Stimulated activated CD8-positive, alpha-beta memory T cell treated with anti-CD3 and anti-CD28 coated beads, Interleukin-7, amount 100 ng/mL, for 48 hours (primary cell): ENCODE data around the gene CYP26B1.

ENCODE experiments used
- DNase-seq, 2 donors: peaks; one replicate each; pipeline ENCODE4 v3.0.0-alpha.2; 2020; ENCODE audit warnings: low read depth in 1 of 2; ENCODE audit errors: extremely low read depth in 1 of 2

CYP26B1 gene

DNA sequence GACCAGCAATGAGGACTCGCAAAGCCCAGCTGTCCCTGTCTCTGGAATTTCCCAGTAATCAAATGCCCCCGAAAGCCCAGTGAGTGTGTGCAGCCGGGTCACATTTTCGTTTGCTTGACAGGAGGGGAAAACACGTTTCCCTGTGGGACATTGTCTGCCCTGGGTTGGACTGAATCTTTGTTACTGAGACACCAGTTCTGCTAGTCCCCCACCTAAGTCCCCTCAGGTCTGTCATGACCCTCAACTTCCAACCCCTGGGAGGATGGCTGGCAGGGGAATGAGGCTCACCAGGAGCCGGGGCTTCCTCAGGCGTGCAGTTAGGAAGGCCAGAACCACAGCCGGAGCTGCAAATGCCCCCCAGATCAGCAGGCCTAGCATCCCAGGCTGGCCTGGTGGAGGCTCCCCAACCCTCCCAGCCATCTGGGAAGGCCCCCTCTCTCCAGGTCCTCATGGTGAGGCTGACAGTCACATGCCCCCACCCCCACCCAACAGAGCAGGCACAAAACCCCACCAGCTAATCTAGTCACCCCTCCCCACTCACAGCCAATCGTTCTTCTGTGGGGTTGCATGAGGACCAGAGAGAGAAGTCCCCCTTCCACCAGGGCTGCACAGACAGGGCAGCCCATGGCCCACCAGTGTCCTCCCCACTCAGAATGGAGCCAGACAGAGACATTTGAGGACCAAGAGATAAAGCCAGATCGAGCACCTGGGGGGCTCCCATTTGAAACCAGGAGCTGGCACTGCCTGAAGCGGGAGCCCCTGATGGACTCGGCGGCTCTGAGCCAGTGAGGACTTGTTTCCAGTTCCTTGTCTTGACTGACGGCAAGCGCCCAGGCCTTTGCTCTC, 33.6 kb downstream of the CYP26B1 start:
- no peak for DNase-seq

DNA sequence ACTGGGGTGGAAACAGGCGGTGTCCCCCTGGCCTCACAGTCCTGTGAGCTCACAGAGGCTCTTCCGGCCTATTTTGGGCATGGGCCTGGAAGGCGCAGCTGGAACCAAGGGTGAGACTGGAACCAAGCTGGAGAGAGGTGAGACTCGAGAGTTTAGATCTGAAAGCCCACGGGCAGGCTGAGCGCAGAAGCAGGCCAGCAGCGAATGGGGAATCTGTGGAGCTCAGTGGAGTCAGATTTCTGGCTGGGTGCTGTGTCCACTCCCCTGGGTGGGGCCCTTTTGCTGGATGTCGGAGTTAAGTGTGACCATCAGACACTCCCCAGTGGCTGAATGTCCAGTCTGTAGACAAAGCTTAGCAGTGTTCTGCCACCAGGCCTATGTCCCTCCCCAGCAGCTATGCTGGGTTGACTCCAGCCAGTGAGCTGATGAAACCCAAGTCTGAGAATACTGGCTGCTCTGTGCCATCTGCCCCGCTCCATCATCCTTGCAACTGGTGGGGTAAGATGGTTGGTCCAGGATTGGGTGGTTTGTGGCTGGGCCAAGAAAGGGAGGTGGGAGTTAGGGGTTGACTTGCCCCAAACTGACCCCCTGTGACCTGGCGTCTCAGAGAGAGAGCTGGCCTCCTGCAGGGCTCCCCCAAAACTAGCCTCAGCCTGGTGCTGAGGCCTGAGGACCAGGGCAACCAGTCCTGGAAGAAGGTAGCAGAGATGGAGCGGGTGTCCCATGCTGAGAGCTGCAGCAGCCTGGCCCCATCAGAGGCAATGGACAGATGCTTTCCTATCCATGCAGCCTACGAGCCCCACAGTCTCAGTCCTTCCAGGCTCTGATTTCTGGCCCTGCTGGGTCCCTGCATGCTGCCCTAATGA, 34.4 kb downstream of the CYP26B1 start:
- no peak for DNase-seq

DNA sequence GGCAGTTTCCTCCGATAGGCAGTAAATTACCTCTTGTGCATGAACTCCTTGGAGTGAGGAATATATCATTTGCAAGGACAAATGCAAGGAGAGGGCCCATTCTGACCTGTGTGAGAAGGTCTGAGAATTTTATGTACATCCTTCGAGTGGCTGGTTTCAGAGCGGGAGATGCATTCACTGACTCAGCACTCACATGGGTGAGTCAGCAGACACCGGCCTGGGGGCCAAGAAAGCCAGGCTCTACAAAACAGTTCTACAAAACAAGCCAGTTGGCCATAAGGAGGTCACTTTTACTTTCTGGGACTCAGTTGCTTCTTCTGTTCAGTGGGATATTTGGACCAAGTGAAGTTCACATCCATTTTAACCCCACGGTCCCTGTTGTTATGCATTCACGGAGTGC, 35.3 kb downstream of the CYP26B1 start:
- DNase-seq: no peak

DNA sequence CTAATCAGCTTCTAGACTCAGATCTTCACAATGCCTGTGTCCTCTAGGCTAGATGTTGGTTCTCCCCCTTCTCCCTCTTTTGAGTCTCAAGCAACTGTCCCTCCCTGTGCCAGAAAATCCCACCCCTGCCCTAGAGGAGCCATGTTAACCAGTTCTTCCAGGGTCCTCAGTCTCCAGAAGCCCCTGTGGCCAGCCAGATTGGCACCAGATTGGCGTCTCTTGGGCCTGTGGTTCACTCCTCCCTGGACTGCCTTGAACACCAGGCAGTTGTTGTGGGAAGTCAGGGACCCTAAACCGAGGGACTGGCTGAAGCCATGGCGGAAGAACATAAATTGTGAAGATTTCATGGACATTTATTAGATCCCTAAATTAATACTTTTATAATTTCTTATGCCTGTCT, 36.6 kb downstream of the CYP26B1 start:
- no peak for DNase-seq

DNA sequence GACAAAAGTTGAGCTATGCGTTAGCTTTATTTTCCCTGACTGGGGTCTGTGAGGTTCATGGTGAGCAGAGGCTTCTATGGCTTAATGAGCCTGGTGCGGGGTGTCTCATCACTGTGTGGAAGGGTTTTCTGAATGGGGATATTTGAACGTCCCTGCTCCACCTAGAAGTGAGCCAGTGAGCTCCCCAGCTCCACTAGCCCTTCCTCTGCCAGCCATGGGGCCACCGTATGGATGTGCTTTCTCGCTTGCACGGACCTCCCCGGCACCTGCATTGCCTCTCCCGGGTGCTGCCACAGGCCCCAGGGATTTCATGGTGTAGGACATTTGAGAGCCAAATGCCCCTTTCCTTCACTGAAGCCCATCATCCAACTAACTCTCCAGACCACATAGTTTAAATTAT, 37.8 kb downstream of the CYP26B1 start:
- DNase-seq: no peak

DNA sequence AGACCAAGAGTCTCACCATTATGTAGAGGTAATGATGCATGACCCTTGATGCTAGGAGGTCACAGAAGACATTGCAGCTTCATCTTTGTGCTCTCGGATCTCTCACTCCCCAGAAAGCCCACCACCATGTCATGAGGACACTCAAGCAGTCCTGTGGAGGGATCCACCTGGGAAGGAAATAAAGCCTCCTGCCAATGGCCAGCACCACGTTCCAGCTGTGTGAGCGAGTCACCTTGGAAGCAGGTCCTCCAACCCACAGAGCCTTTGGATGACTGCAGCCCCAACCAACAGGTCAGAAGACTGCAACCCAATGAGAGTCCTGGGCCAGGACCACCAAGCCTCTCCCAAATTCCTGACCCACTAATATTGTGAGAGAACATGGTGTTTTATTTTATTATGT, 38.4 kb downstream of the CYP26B1 start:
- no peak for DNase-seq

DNA sequence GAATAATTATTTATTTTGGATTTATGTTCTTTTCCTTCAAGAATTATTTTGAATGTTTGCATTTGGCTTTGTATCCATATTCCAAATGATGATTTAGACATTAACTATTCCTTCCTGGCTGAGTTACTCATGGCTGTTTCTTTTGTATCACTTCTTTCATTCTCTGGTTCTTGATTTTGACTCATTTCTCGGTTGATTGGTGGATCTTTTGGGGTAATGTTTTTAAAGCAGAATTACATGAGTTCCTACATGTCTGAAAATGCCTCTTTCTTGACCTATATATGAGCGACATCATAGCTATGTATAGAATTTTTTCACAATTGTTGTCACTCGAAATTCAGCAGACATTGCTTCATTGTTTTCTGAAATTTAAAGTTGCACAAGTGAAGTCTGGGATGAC, 39.5 kb downstream of the CYP26B1 start:
- no peak for DNase-seq

DNA sequence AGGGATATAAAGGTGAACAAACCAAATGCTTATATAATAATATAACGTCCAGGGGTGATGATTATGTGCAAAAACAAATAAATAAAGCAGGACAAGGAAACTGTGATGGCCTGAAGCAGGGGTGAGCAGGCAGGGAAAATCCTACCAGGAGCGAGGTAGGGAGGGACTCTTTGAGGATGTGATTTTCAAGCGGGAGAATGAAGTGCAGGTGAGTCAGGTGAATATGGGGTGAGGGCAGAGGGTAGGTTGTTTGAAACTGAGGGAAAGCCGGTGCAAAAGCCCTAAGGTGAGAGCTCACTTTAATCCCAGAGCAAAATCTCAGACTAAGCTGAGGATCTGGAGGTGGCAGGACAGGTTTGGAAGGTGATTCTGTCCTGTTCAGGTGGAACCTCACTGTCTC, 40.7 kb downstream of the CYP26B1 start:
- DNase-seq: no peak

DNA sequence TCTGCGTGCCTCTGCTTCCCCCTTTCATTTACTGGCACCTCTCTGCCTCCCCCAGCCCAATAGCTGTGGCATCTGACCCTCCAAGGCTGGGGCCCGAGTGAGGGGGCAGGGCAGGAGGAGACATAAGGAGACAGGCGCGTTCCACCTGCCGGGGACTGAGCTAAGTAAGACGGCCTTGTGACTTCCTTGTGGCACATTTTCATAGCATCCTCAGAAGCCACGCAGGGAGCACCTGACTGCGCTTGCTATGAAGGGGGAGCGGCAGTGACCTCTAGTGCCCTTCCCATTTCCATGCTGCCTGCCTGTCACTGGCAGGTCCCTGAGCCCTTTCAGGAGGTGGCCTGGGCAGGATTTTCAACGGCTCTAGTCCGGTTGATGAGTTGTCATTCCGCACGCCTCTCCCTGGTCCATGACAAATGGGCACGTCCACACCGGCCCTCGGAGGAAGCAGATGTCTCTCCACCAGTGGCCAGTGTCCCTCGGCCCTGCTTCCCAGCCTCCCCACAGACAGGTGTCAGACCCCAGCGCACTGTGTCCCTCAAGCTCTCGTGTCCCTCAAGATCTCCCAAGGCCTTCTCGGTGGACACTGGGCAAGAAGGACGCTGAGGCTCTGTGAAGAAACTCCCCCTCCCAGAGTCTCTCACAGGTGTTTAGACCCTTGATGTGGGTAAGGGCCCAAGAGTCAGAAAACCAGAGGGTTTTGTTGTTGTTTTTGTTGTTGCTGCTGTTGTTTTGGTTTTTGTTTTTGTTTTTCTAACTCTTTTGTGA, 42.7 kb downstream of the CYP26B1 start:
- DNase-seq: no peak

DNA sequence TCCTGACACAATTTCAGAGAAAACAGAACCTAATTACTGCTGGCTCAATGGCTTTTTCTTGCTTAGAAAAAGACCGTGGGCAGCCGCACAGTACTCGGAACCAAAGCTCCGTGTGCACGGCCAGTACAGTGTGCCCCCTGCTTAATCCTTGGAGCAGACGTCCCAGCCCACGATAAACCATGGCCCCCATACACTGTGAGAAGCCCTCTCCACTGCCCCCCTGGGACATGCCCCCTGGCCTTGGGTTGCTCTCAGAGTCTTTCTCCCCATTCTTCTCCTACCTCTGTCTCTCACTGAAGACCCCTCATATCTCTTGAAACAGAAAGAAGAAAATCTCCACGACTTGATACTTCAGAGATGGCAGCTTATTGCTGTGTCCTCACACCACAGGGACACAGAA, 44.0 kb downstream of the CYP26B1 start:
- DNase-seq: no peak

DNA sequence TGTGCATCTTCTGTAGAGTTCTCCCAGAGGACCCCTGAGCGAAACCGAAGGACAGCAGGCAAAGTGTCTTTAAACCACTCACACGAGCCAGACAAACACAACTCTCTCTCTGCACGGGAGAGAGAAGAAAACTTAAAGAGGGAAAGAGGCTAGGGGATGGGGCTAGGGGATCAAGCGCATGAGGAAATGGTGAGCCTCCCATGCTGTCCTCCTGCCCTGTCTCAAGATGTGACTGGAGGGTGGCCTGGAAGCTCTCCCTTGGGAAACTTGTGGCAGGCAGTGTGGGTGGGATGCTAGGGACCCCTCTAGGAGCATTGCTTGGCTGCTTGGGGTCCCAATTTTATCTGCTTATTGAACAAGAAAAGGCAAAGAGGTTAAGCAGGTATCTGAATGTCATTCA, 44.5 kb downstream of the CYP26B1 start:
- no peak for DNase-seq

DNA sequence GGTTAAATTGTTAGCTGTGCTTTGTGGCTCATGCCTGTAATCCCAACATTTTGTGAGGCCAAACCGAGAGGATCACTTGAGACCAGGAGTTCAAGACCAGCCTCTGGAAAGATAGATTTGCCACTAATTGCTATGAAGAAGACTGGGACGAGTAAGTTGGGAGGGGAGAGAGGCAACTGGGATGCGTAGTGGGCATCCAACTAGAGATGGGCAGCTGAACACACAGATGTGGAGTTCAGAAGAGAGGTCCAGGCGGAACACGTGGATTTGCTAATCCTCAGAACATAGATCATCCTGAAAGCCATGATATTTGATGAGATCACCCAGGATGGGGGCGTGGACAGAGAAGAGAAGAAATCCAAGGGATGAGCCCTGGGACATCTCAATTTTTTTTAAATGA, 48.7 kb downstream of the CYP26B1 start:
- no peak for DNase-seq

DNA sequence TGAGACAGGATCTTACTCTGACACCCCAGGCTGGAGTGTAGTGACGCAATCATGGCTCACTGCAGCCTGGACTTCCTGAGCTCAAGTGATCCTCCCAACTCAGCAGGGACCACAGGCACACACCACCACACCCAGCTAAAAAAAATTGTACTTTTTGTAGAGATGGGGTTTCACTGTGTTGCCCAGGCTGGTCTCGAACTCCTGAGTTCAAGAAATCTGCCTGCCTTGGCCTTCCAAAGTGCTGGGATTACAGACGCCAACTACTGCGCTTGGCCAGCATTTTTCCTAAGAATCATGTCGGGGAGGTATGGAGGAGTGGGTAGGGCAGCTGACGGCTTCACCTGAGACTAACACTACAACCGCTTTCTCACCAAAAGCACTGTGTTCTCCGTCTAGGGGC, 50.4 kb downstream of the CYP26B1 start:
- DNase-seq: no peak

DNA sequence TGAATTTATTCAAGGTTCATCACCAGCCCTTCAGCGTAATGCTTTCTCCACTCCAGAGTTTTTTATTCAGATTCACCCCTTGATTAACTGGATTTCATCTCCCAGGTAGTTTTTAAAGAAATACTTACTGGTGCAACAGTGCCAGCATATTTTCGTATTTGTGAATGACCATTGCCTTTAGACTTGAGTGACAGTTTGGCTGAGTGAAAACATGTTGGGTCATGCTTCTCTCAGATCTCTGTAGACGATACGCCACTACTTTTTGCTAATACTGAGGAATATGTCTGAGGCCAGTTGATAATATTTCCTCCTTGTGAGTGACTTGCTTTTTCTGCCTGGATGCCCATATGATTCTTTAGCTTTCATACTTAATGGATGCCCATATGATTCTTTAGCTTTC, 51.5 kb downstream of the CYP26B1 start:
- DNase-seq: no peak

DNA sequence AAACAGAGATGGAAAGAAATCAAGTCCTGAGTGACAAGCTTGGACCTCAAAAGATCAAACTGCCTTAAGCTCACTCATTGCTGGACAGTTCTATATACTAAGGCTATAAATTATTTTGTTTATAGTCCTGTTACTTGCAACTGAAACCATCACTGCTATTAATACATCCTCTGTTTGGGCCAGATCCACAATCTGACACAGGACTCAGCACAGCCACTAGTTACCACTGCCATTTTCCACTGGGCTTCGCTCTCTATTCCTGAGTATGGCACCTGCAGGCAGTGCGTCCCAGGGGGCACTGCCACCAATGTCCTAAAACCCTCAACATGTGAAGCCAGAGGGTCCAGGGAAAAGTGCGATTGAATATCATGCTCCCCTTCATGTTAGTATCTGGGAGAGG, 52.3 kb downstream of the CYP26B1 start:
- no peak for DNase-seq

DNA sequence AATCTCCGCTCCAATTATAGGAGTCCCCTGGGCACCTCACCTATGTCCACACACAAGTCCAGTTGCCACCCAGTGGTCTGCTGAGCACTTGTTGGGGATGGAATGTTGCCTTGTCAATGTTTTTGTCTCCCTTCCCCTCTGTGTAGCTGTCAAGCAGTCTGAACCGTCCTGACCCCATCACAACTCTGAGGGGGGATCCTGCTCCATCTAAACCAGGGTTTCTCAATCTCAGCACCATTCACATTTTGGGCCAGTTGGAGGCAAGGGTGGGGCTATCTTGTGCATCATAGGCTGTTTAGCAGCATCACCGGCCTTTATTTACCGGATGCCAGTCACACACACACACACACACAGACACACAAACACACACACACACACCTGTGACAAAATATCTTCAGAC, 53.0 kb downstream of the CYP26B1 start:
- no peak for DNase-seq

DNA sequence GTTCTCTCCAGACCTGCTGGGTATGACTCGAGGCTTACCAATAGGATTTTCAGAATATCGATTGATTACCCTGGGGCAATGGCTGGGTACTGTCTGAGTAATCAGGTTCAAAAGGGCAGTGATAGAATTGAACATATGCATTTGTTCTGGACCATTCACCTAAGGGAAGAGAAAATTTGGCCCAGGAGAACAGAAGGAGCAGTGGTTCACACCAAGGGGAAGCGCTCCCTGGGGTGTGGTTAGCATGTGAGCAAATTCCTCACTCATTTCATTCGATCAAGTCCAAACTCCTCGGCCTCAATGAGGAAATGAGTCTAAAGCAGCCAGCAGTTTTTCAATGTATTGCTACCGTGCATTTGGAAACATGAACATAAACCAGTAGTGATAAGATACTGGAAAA, 55.6 kb downstream of the CYP26B1 start:
- no peak for DNase-seq

DNA sequence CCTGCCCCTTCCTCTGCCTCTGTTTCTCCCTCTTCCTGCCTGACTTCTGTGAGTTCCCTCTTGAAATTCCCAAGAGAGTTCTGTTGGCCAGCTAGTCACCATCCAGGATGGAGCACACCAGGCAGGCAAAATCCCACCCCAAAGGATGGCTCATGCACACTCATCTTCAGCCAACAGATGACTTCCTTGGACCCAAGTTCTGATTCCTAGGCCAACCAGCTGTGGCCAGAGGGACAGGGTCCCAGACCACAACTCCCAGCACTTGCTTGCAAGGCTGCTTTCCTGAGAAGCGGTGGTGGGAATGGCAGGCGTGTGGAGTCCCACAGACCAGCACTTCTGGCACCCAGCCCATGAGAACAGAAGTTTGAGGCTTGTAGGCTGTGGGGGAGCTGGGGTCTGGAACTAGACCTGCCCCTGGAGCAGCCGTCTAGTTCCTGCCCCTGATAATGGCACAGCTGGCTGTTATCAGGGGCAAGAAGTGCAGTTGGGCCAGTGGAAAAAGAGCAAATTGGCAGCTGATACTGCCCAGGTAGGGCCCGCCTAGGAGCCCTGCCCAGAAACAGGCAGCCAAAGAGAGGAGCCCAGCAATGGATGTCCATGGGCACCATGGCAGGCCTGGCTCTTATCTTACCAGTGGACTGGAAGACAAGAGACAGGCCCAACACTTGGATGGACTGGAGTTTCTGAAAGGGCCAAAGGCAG, 56.7 kb downstream of the CYP26B1 start:
- DNase-seq: no peak

DNA sequence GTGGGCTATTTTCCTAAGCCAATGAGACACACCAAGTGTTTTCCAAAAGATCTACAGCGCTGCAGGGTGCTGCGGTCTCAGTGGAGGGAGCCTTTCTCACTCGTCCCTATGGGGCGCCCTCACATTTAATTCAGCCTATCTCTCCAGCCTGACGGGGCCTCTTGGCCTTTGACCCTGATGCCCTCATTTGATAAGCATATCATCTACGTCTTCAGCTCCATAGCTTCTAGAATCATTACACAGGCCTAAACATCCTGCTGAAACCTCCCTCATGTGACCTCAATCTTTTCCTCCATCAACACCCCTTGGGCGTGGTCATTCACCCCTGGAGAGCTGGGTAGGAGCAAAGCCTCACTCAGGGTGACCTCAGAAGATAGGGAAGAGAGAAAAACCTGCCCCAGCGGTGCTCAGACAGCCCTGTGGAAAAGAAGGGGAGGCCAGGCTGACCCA, 57.4 kb downstream of the CYP26B1 start:
- no peak for DNase-seq

DNA sequence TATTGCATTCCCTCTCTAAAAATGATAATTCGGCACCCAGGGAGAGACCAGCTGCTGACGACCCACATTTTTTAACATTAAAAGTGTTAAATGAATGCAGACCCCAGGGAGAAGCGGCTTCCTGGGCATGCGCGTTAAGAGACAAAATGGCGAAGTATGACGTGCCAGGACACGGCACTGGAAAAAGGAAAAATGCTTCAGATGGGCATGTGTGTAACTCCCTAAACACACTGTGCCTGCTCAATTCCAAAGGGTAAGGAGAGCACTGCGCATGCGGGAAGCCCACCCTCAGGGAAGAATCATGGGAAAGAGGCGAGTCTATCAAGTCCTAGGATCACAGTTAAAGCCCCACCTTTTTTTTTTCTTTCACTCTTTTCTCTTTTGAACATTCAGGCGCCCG, 58.1 kb downstream of the CYP26B1 start:
- no peak for DNase-seq

DNA sequence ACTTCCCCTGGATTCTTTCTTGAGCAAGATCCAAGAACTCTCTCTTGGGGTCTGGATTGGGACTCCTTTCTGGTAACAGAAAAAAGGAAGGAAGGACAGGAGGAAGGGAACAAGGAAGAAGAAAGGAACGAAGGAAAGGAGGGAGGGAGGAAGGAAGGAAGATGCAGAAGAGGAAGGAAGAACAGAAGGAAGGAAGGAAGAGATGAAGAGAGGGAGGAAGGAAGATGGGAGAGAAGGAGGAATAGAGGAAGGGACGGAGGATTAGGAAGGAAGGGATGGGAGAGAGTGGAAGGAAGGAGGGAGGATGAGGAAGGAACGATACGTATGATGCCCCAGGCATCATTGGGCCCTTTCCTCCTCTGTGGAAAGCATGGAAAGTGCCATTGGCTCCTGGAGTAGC, 58.6 kb downstream of the CYP26B1 start:
- no peak for DNase-seq
